A549 (cell line): ENCODE results near the gene HAVCR2. TPM values are rescaled to one million over a fixed set of nuclear protein-coding genes. Genes with fewer than 3 reads are reported as not detected.
A peak's percentile ranks its signal among the peaks of the same experiment; 100 is the strongest.
"Not testable (repeated sequence)": the region's sequence is repeated elsewhere in the genome, so short reads cannot be mapped to it uniquely, and the experiment has no call there.

Experiments used
- ATAC-seq, 2 experiments: fragments of 200-7000 bp in 1 of 2; fragments of >200 bp in 1 of 2; cut with Nextera tagmentation in 1 of 2; cut with Tn5 transposase in 1 of 2; 3 replicates each; pipeline versions ENCODE4 v1.8.0 to v1.9.1; 2018 to 2020; ENCODE audit warnings: mild to moderate bottlenecking in 1 of 2, moderate library complexity in 1 of 2
- CTCF ChIA-PET: fragments of 300-600 bp; sonication (Branson Sonifier 250); formaldehyde crosslinking; extraction: SDS; loops from one replicate; lab custom pipeline; 2021; ENCODE audit warnings: antibody characterized with exemption, inconsistent platforms; lab: Yijun Ruan, JAX
- POLR2A ChIA-PET: fragments of 350-600 bp; formaldehyde crosslinking; extraction: SDS; loops from one replicate; lab custom pipeline; 2021; ENCODE audit warnings: antibody characterized with exemption, inconsistent platforms; lab: Yijun Ruan, JAX
- DNase-seq, 2 experiments: peaks; one replicate each; pipeline versions ENCODE4 v3.0.0 to v3.0.0-alpha.2; 2011 to 2016; ENCODE audit warnings: low read depth in 1 of 2, low spot score in 1 of 2
- FAIRE-seq: peaks from 2 replicates; lab custom pipeline; 2011; peaks lifted over from hg19 to GRCh38; lab: Jason Lieb, UNC
- H3K27ac ChIP-seq, 2 experiments: fragments of >200 bp; sonication (Bioruptor Twin); formaldehyde crosslinking; 3 replicates each; pipeline ENCODE4 v1.5.1; 2016 to 2017
- H3K4me1 ChIP-seq: fragments of >200 bp; sonication (Bioruptor Twin); formaldehyde crosslinking; 3 replicates; pipeline ENCODE4 v1.6.1; 2016
- H3K4me2 ChIP-seq: fragments of >200 bp; sonication (Bioruptor Twin); formaldehyde crosslinking; 3 replicates; pipeline ENCODE4 v1.6.1; 2016
- H3K4me3 ChIP-seq: fragments of >200 bp; sonication (Bioruptor Twin); formaldehyde crosslinking; 3 replicates; pipeline ENCODE4 v1.5.1; 2016
- H3K9me3 ChIP-seq: fragments of >200 bp; sonication (Bioruptor Twin); formaldehyde crosslinking; 3 replicates; pipeline ENCODE4 v1.6.1; 2016
- BCL3 ChIP-seq: fragments of >200 bp; sonication (Bioruptor Twin); formaldehyde crosslinking; IDR thresholded peaks from 3 replicates; pipeline ENCODE4 v1.6.1; 2016
- CBX2 ChIP-seq: fragments of 200-600 bp; sonication (generic); IDR thresholded peaks from 2 replicates; pipeline ENCODE4 v1.6.1; 2016; ENCODE audit warnings: low read depth, mild to moderate bottlenecking, borderline replicate concordance
- CEBPB ChIP-seq, 2 experiments: fragments of >200 bp in 1 of 2; sonication (Bioruptor Twin) in 1 of 2; formaldehyde crosslinking in 1 of 2; IDR thresholded peaks; 2 replicates each; pipeline ENCODE4 v1.6.1; 2012 to 2016
- CHD2 ChIP-seq: fragments of 150-350 bp; IDR thresholded peaks from 2 replicates; pipeline ENCODE4 v1.6.1; 2014; ENCODE audit warnings: low read length; ENCODE audit not compliant: partially characterized antibody
- CTCF ChIP-seq: fragments of >200 bp; sonication (Bioruptor Twin); formaldehyde crosslinking; IDR thresholded peaks from 3 replicates; pipeline ENCODE4 v1.5.1; 2016
- EHMT2 ChIP-seq: fragments of 200-600 bp; sonication (generic); IDR thresholded peaks from 2 replicates; pipeline ENCODE4 v1.6.1; 2016; ENCODE audit warnings: antibody characterized with exemption, low read depth, mild to moderate bottlenecking, moderate library complexity
- ESRRA ChIP-seq: fragments of 150-350 bp; IDR thresholded peaks from 2 replicates; pipeline ENCODE4 v1.6.1; 2014; ENCODE audit warnings: mild to moderate bottlenecking, low read length, borderline replicate concordance
- FOSB ChIP-seq: fragments of 250-450 bp; sonication (Bioruptor Pico); IDR thresholded peaks from 2 replicates; pipeline ENCODE4 v1.5.0; 2020; ENCODE audit warnings: mild to moderate bottlenecking, moderate library complexity
- FOSL2 ChIP-seq, 2 experiments: fragments of 450-650 bp in 1 of 2; fragments of >200 bp in 1 of 2; sonication (Bioruptor Twin) in 1 of 2; formaldehyde crosslinking; IDR thresholded peaks; 2 replicates each; pipeline versions ENCODE4 v1.5.0 to v1.6.1; 2016 to 2020; ENCODE audit warnings: mild to moderate bottlenecking in 1 of 2, moderate library complexity in 1 of 2
- HDAC2 ChIP-seq: fragments of 200-600 bp; sonication (generic); IDR thresholded peaks from 2 replicates; pipeline ENCODE4 v1.6.1; 2016
- HMGXB4 ChIP-seq: fragments of 250-450 bp; sonication (Bioruptor Pico); IDR thresholded peaks from 2 replicates; pipeline ENCODE4 v1.5.0; 2021; ENCODE audit warnings: mild to moderate bottlenecking, moderate library complexity, borderline replicate concordance
- HOXA7 ChIP-seq: fragments of 250-450 bp; sonication (Bioruptor Pico); IDR thresholded peaks from 2 replicates; pipeline ENCODE4 v1.5.0; 2020; ENCODE audit warnings: mild to moderate bottlenecking, moderate library complexity
- JUN ChIP-seq, 2 experiments: fragments of >200 bp; sonication (Bioruptor Twin); formaldehyde crosslinking; IDR thresholded peaks; 2 replicates in 1 of 2; 3 replicates in 1 of 2; pipeline ENCODE4 v1.6.1; 2016 to 2017
- JUNB ChIP-seq: fragments of >200 bp; sonication (Bioruptor Twin); formaldehyde crosslinking; IDR thresholded peaks from 2 replicates; pipeline ENCODE4 v1.6.1; 2016
- KDM1A ChIP-seq: fragments of 200-600 bp; sonication (generic); IDR thresholded peaks from 2 replicates; pipeline ENCODE4 v1.6.1; 2016; ENCODE audit warnings: low read depth, mild to moderate bottlenecking
- KDM5A ChIP-seq: fragments of 200-600 bp; sonication (generic); IDR thresholded peaks from 2 replicates; pipeline ENCODE4 v1.6.1; 2016; ENCODE audit warnings: antibody characterized with exemption, mild to moderate bottlenecking
- MAX ChIP-seq: IDR thresholded peaks from 2 replicates; pipeline ENCODE4 v1.6.1; 2012
- NFE2L2 ChIP-seq: fragments of 150-350 bp; conservative IDR thresholded peaks from 2 replicates; pipeline ENCODE4 v1.6.1; 2014; ENCODE audit warnings: low read length
- POLR2A ChIP-seq: IDR thresholded peaks from 2 replicates; pipeline ENCODE4 v1.6.1; 2012; ENCODE audit warnings: mild to moderate bottlenecking, low read length
- POLR2AphosphoS2 ChIP-seq: conservative IDR thresholded peaks from 2 replicates; pipeline ENCODE4 v1.6.1; 2012; ENCODE audit warnings: low read length, improper control_type of control experiment, inconsistent platforms
- RAD21 ChIP-seq, 2 experiments: fragments of >200 bp in 1 of 2; sonication (Bioruptor Twin) in 1 of 2; formaldehyde crosslinking in 1 of 2; IDR thresholded peaks in 1 of 2; conservative IDR thresholded peaks in 1 of 2; 2 replicates in 1 of 2; 3 replicates in 1 of 2; pipeline ENCODE4 v1.6.1; 2012 to 2018; ENCODE audit warnings: inconsistent platforms in 1 of 2
- RCOR1 ChIP-seq: fragments of 150-350 bp; IDR thresholded peaks from 2 replicates; pipeline ENCODE4 v1.6.1; 2014; ENCODE audit warnings: antibody characterized with exemption, low read length, low read depth
- RFX5 ChIP-seq: fragments of 450-650 bp; IDR thresholded peaks from 2 replicates; pipeline ENCODE4 v1.7.1; 2014; ENCODE audit warnings: antibody characterized with exemption, mild to moderate bottlenecking, moderate library complexity
- TFCP2L1 ChIP-seq: fragments of 250-450 bp; sonication (Bioruptor Pico); IDR thresholded peaks from 2 replicates; pipeline ENCODE4 v1.5.0; 2021; ENCODE audit warnings: mild to moderate bottlenecking
- USF2 ChIP-seq: fragments of 450-650 bp; IDR thresholded peaks from 2 replicates; pipeline ENCODE4 v1.6.1; 2014; ENCODE audit warnings: antibody characterized with exemption
- ZC3H11A ChIP-seq: fragments of 450-650 bp; IDR thresholded peaks from 2 replicates; pipeline ENCODE4 v1.6.1; 2014; ENCODE audit warnings: antibody characterized with exemption, mild to moderate bottlenecking
- ZNF302 ChIP-seq: fragments of 250-450 bp; sonication (Bioruptor Pico); IDR thresholded peaks from 2 replicates; pipeline ENCODE4 v1.9.0; 2021; ENCODE audit warnings: inconsistent platforms, mild to moderate bottlenecking, moderate library complexity
- whole genome bisulfite sequencing: methylation state at CpG from one replicate; pipeline ENCODE4 v1.1.6; 2017; ENCODE audit errors: missing lambda C conversion rate; 5-methylcytosine and 5-hydroxymethylcytosine counted together
- polyA plus RNA-seq, 4 experiments: library from polyadenylated mRNA; depleted of rRNA in 3 of 4; stranded (reverse); fragments of >200 nt; fragmentation: RNase III in 1 of 4; extraction: RNeasy Plus Mini Kit Qiagen cat#74134 plus additional on column Dnase treatment in 1 of 4; gene quantifications; 2 replicates in 3 of 4; 3 replicates in 1 of 4; pipeline ENCODE4 v1.2.3, GENCODE V29; 2011 to 2017

HAVCR2 gene
- polyA plus RNA-seq, 2 of the 4 experiments (the other 2 are of a cell fraction), result 0.13 to 0.17 TPM

- peak; percentile 17 to 46; a peak in 3 of 5 replicates for TF ChIP-seq RAD21 (conservative IDR thresholded peaks at IDR 0.05 in 1 of 2, IDR thresholded peaks at IDR 0.05 in 1 of 2)
- no peak for TF ChIP-seq ZNF302 (CRISPR knock-in tag)
- no peak for TF ChIP-seq NFE2L2
- no peak for TF ChIP-seq HDAC2
- no peak for TF ChIP-seq CBX2
- TF ChIP-seq RFX5, result no peak
- no peak for TF ChIP-seq ESRRA
- no peak for TF ChIP-seq RCOR1
- TF ChIP-seq USF2, result no peak
- no peak for TF ChIP-seq POLR2A
- TF ChIP-seq FOSB (CRISPR knock-in tag), result no peak
Observed at GRCh38 chr5:157049605-157050004, 59.2 kb downstream of the HAVCR2 start (continued).

GRCh38 chr5:157047898-157048297, 60.9 kb downstream of the HAVCR2 start:
- Histone ChIP-seq H3K4me3 (no peak overlapping the region), H3K9me3 (no peaks in the 10 kb centered on the region), H3K4me1 (peaks cover 86% of the 10 kb centered on the region), H3K27ac (peak overlapping the region; percentile 89 to 94), H3K4me2 (no peak overlapping the region; the same call in 2 of the 3 replicates)
- no peak for DNase-seq
- TF ChIP-seq ESRRA (no peak), CEBPB (IDR thresholded peaks at IDR 0.05) (no peak), RCOR1 (no peak), POLR2AphosphoS2 (no peak), TFCP2L1 (CRISPR knock-in tag) (no peak), ZC3H11A (no peak), FOSL2 (IDR thresholded peaks at IDR 0.05) (no peak), FOSL2 (CRISPR knock-in tag; IDR thresholded peaks at IDR 0.05) (no peak), JUN (IDR thresholded peaks at IDR 0.05) (no peak), EHMT2 (no peak), JUNB (no peak), MAX (no peak)
- CTCF ChIA-PET, result interaction anchor here (0.6 to 3.6 kb wide), 4 partner anchors 8 to 84 kb away, joined by 3 to 17 read pairs (median 10); partner anchors contain the start of gene HAVCR1
- 84% methylated on average over 5 of the region's 5 CpGs for WGBS
- no peak for ATAC-seq
- POLR2A ChIA-PET, result no interaction called here
- no peak for FAIRE-seq

- Histone ChIP-seq H3K27ac (peak overlapping the region; percentile 89 to 94), H3K4me1 (peaks cover 77% of the 10 kb centered on the region), H3K4me2 (peak overlapping the region; percentile 52)
- CTCF ChIA-PET, result interaction anchor here (1.3 to 3.6 kb wide), 4 partner anchors 9 to 85 kb away, joined by 3 to 17 read pairs (median 15); partner anchors contain the start of gene HAVCR1
- H3K9me3 ChIP-seq, DNase-seq, H3K4me3 ChIP-seq, ATAC-seq, FAIRE-seq: not testable (repeated sequence)
- POLR2A ChIA-PET, result interaction anchor here (1.2 to 2.0 kb wide), 2 partner anchors 12 to 95 kb away, joined by 5 to 11 read pairs; partner anchors contain the start of genes HAVCR1 and MED7
- WGBS, result 94% methylated on average over 4 of the region's 4 CpGs
Observed at GRCh38 chr5:157047016-157047415, 61.8 kb downstream of the HAVCR2 start.

GRCh38 chr5:157046041-157046440, 62.8 kb downstream of the HAVCR2 start:
- peaks cover 67% of the 10 kb centered on the region for H3K4me1 ChIP-seq
- H3K4me2 ChIP-seq, result peak overlapping the region; percentile 52
- H3K4me3 ChIP-seq, result no peak overlapping the region
- POLR2A ChIA-PET, result interaction anchor here (0.5 to 2.0 kb wide), 3 partner anchors 11 to 96 kb away, joined by 3 to 11 read pairs (median 5); partner anchors contain the start of genes HAVCR1 and MED7
- ATAC-seq (peak; percentile 89 to 93), DNase-seq (peak; percentile 60 to 92), FAIRE-seq (peak; percentile 98)
- 1% methylated on average over 3 of the region's 3 CpGs for WGBS
- no peaks in the 10 kb centered on the region for H3K9me3 ChIP-seq
- H3K27ac ChIP-seq, result peak overlapping the region; percentile 89 to 94
- CTCF ChIA-PET, result interaction anchor here (0.9 to 3.6 kb wide), 8 partner anchors 9 to 102 kb away, joined by 3 to 17 read pairs (median 4); partner anchors contain the start of gene HAVCR1
- TF ChIP-seq KDM5A (no peak), JUNB (peak; percentile 95), CTCF (no peak), HDAC2 (no peak), HOXA7 (CRISPR knock-in tag) (no peak), FOSB (CRISPR knock-in tag) (no peak), CBX2 (no peak), CHD2 (no peak), BCL3 (peak; percentile 67; the same call in 1 of the 3 replicates), HMGXB4 (no peak), KDM1A (no peak)
